Right atrium auricular region (tissue), 2 donors: ENCODE data around the gene PRADC1. TPM values are rescaled to one million over a fixed set of nuclear protein-coding genes. Genes with fewer than 3 reads are reported as not detected.
A peak's percentile ranks its signal among the peaks of the same experiment; 100 is the strongest.
"Not testable (repeated sequence)": the region's sequence is repeated elsewhere in the genome, so short reads cannot be mapped to it uniquely, and the experiment has no call there.

Experiments
- DNase-seq: peaks from one replicate; pipeline ENCODE4 v3.0.0-alpha.2; 2019; ENCODE audit warnings: low spot score
- H3K27ac ChIP-seq, 2 donors: fragments of 200-600 bp; sonication (generic); 1 replicate in 1 of 2; 2 replicates in 1 of 2; pipeline ENCODE4 v1.5.1; 2016 to 2019
- H3K27me3 ChIP-seq, 2 donors: fragments of 200-600 bp; sonication (generic); one replicate each; pipeline versions ENCODE4 v1.5.1 to v1.6.0; 2017 to 2019
- H3K36me3 ChIP-seq: fragments of 200-600 bp; sonication (generic); one replicate; pipeline ENCODE4 v1.5.1; 2016
- H3K4me1 ChIP-seq, 2 donors: fragments of 200-600 bp; sonication (generic); one replicate each; pipeline versions ENCODE4 v1.5.1 to v1.6.0; 2017 to 2019
- H3K4me3 ChIP-seq, 2 donors: fragments of 200-600 bp; sonication (generic); 1 replicate in 1 of 2; 2 replicates in 1 of 2; pipeline ENCODE4 v1.5.1; 2017 to 2019; ENCODE audit warnings: mild to moderate bottlenecking in 1 of 2, moderate library complexity in 1 of 2
- H3K9me3 ChIP-seq, 2 donors: fragments of 200-600 bp; sonication (generic); one replicate each; pipeline ENCODE4 v1.5.1; 2019
- total RNA-seq, 2 donors: library from RNA; depleted of rRNA; stranded (reverse); fragments of >200 nt; gene quantifications; one replicate each; pipeline ENCODE4 v1.1.0, GENCODE V29; 2016
- TF ChIP-seq, protein P1 (sequence below), 2 donors: fragments of 200-600 bp; sonication (generic); IDR thresholded peaks; one replicate each; pipeline ENCODE4 v1.5.1; 2019; ENCODE audit warnings: antibody characterized with exemption in 2 of 2

Gene PRADC1
- total RNA-seq, 2 donors from 2014 or later, result 49.5 to 124 TPM

DNA sequence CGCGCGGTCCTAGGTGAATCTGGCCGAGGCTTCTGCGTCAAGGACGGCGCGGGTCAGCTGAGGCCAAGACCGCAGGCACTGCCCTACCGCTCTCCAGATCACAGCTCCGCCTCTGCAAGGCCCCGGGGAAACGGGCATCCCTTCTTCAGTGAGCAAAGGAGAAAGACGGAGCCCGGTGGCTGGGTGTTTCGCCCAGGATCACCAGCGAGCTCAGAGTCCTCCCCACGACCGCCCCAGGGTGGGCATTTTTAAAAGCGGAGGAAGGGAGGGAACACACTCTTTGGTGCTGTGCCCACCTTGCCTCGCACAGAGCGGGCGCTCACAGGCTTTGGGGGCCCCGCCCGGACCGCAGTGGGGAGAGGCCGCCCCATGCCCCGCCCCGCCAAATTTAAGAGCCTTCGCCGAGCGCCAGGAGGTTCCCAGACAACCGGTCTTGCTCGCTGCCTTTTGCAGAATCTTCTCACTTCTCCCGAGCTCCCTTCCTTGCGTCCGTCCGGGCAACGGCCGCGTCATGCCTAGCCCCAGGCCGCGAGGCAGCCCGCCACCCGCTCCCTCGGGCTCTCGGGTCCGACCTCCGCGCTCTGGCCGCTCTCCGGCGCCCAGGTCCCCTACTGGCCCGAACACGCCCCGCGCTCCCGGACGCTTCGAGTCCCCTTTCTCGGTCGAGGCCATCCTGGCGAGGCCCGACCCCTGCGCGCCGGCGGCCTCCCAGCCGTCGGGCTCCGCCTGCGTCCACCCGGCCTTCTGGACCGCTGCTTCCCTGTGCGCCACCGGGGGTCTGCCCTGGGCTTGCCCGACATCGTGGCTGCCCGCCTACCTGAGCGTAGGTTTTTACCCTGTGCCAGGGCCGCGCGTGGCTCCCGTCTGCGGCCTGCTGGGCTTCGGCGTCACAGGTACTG lies 30.6 kb downstream of the PRADC1 start, which contains the start of gene NOTO:
Gene NOTO, plus strand, starts transcription at position 419 of the 899 bp plus-strand sequence. Its CDS starts 93 bp downstream, at position 512.
- no peaks in the 10 kb centered on the region for H3K9me3 ChIP-seq
- H3K36me3 ChIP-seq, result no peaks in the 10 kb centered on the region
- TF ChIP-seq, protein P1, sequence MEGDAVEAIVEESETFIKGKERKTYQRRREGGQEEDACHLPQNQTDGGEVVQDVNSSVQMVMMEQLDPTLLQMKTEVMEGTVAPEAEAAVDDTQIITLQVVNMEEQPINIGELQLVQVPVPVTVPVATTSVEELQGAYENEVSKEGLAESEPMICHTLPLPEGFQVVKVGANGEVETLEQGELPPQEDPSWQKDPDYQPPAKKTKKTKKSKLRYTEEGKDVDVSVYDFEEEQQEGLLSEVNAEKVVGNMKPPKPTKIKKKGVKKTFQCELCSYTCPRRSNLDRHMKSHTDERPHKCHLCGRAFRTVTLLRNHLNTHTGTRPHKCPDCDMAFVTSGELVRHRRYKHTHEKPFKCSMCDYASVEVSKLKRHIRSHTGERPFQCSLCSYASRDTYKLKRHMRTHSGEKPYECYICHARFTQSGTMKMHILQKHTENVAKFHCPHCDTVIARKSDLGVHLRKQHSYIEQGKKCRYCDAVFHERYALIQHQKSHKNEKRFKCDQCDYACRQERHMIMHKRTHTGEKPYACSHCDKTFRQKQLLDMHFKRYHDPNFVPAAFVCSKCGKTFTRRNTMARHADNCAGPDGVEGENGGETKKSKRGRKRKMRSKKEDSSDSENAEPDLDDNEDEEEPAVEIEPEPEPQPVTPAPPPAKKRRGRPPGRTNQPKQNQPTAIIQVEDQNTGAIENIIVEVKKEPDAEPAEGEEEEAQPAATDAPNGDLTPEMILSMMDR (IDR thresholded peaks at IDR 0.05), result no peak
- H3K4me3 ChIP-seq, result peak within 1 kb of the TSS in 1 of 2 donors; percentile 39
- peaks cover 11 to 31% of the 10 kb centered on the region in 2 donors for H3K27me3 ChIP-seq
- no peak for DNase-seq
- H3K4me1 ChIP-seq, result peaks cover 0 to 16% of the 10 kb centered on the region in 2 donors
- no peak within 1 kb of the TSS for H3K27ac ChIP-seq

DNA sequence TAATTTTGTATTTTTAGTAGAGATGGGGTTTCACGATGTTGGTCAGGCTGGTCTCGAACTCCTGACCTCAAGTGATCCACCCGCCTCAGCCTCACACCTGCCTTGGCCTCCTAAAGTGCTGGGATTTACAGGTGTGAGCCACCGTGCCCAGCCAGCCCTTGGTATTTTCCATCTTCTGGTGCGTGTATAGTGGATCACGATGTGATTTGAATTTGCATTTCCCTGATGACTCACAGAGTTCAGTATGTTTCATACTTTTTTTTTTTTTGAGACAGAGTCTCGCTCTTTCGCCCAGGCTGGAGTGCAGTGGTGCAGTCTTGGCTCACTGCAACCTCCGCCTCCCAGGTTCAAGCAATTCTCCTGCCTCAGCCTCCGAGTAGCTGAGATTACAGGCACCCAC lies 32.8 kb downstream of the PRADC1 start:
- H3K4me3 ChIP-seq, H3K9me3 ChIP-seq, H3K27ac ChIP-seq, H3K36me3 ChIP-seq, DNase-seq: not testable (repeated sequence)
- Histone ChIP-seq H3K27me3 (peaks cover 11 to 31% of the 10 kb centered on the region in 2 donors), H3K4me1 (peaks cover 0 to 16% of the 10 kb centered on the region in 2 donors)

DNA sequence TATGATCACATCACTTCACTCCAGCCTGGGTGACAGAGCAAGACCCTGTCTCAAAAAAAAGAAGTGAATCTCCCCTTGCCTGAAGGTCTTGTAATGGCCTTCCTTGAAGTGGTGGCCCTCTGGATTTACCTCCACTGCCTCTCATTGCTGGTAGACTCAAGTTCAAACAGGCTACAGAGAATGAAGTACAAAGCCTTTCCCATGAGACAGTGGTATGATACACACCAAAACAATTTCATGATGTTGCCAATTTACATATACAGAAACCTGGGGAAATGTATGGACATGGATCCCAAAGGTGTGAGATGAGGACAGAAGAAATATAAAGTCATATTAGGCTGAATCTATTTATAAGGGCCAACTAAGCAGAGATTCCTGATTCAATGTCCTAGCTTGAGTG lies 35.5 kb downstream of the PRADC1 start:
- no peak for DNase-seq
- Histone ChIP-seq H3K27ac (no peak overlapping the region), H3K9me3 (no peaks in the 10 kb centered on the region), H3K4me1 (peaks cover 0 to 8% of the 10 kb centered on the region in 2 donors), H3K4me3 (no peak overlapping the region), H3K27me3 (peaks cover 4 to 15% of the 10 kb centered on the region in 2 donors), H3K36me3 (no peaks in the 10 kb centered on the region)
- TF ChIP-seq, protein P1 (IDR thresholded peaks at IDR 0.05), result no peak

DNA sequence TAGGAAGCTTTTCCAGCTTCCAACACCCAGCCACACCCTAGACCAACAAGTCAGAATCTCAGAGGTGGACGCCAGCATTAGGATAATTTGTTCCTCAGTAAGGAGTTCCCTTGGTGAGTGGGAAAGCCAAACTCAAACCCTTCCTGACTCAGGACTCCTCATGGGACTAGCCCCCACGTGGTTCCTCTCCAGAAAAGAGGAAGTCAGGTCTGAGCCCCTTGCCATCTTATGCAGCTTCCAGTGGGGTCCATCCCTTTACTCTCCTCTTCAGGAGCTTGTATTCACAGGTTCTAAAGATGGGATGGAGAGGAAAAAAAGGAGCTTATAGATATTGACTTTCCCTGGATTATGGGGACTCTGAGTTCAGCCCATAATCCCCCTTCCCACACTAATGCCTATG lies 45.5 kb downstream of the PRADC1 start:
- Histone ChIP-seq H3K4me3 (no peak overlapping the region), H3K36me3 (no peaks in the 10 kb centered on the region), H3K27ac (no peak overlapping the region), H3K27me3 (no peaks in the 10 kb centered on the region), H3K9me3 (no peaks in the 10 kb centered on the region), H3K4me1 (no peaks in the 10 kb centered on the region)
- no peak for DNase-seq
- TF ChIP-seq, protein P1 (IDR thresholded peaks at IDR 0.05), result no peak

DNA sequence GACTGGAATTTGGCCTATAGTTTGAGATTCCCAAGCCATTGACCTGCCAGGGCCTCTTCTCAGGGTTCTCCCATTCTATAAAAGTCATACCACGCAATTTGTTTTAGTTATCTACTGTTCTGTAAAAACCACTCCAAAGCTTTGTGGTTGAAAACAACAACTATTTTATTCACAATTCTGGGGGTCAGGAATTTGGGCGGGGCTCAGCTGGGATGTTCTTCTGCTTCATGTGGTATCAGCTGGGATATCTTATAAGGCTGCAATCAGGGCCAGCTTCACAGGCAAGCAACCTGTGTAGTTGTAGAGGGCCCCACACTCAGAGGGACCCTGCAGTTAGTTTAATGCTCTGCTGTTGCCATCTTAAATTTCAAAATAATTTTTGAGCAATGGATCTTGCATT lies 47.1 kb downstream of the PRADC1 start:
- H3K4me1 ChIP-seq, result no peaks in the 10 kb centered on the region
- H3K36me3 ChIP-seq, result no peaks in the 10 kb centered on the region
- H3K27ac ChIP-seq, result no peak overlapping the region
- no peak overlapping the region for H3K4me3 ChIP-seq
- DNase-seq, result no peak
- H3K9me3 ChIP-seq, result no peaks in the 10 kb centered on the region
- TF ChIP-seq, protein P1 (IDR thresholded peaks at IDR 0.05), result no peak
- no peaks in the 10 kb centered on the region for H3K27me3 ChIP-seq

Other genes with a start within 250 kb of the PRADC1 start
- gene SFXN5, start 161.5 kb downstream of the PRADC1 start, total RNA-seq, result 1 to 10 TPM; 4.5 to 5.8 TPM
- gene RAB11FIP5, start 120.3 kb downstream of the PRADC1 start, total RNA-seq, result 10 to 100 TPM; 28.6 to 34.1 TPM
- gene NOTO, start 30.7 kb downstream of the PRADC1 start, total RNA-seq, result not detected
- 10 to 100 TPM; 11.4 to 12.5 TPM for gene SMYD5, start 19.0 kb downstream of the PRADC1 start, total RNA-seq
- 100 to 1,000 TPM; 154 to 191 TPM for gene CCT7, start 1.1 kb upstream of the PRADC1 start, total RNA-seq
- gene FBXO41, start 51.2 kb upstream of the PRADC1 start, total RNA-seq, result 1 to 10 TPM; 1.7 to 1.8 TPM
- gene EGR4, start 60.3 kb upstream of the PRADC1 start, total RNA-seq, result under 1 TPM in 1 of 2 donors, not detected in 1; 0.16 TPM
- 10 to 100 TPM in 1 of 2 donors, 1 to 10 TPM in 1; 8.7 to 14.9 TPM for gene ALMS1, start 152.6 kb upstream of the PRADC1 start, total RNA-seq